Stimulated activated CD4-positive, alpha-beta T cell treated with anti-CD3 and anti-CD28 coated beads, Interleukin-4, amount 100 ng/mL, for 24 hours (primary cell): ENCODE results near the gene DLGAP4.

Source experiments
- DNase-seq: peaks from one replicate; pipeline ENCODE4 v3.0.0-alpha.2; 2020

The DLGAP4 gene

DNA sequence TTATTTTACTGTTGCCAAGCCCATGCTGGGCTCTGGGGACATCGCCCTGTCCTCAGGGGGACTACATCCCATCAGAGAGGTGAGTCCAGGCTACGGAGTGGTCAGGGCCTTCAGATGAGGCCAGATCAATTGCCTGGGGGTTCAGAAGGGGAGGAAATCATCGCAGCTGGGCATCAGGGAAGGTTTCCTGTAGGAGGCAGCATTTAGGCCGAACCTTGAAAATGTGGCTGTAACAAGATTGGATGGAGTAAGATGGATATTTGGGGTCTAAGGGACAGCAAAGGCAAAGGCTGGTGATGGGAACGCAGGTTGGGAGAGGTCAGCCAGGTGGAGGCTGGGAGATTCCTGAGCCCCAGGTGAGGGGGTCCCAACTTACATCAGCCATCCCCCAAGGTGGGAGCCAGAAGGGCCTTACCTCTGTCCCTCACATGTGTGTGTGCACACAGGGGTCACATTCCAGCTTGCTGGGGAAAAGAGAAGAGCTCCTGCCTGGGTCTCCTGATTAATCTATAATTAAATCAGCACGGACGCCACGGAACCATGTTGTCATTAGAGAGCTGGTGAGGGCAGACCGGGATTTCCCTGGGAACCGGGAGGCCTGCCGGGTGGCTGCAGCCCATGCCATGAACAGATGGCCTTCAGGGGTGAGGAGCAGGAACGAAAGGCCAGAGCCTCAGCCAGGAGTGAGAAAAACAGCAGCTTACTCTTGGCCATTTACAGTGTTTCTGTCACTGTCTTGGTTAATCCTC lies 30.5 kb upstream of the DLGAP4 start:
- DNase-seq, result no peak

DNA sequence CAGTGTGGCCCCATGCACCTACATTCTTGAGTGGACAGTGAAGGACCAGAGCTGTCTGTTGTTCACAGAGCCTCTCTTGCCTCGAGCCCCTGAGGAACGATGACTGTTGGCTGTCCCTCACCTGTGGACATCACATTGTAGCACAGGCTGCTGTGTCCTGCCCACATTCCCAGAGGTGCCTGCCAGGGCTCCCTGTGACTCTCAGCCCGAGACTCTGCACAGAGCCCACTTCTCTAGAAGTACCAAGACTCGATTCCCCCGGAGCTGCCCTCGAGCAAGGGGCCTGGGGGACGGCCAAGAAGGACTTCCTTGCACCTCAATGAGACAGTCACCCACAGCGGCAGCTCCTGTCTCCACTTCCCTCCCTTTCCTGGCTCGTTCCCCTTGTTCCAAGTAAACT lies 28.6 kb upstream of the DLGAP4 start:
- no peak for DNase-seq

DNA sequence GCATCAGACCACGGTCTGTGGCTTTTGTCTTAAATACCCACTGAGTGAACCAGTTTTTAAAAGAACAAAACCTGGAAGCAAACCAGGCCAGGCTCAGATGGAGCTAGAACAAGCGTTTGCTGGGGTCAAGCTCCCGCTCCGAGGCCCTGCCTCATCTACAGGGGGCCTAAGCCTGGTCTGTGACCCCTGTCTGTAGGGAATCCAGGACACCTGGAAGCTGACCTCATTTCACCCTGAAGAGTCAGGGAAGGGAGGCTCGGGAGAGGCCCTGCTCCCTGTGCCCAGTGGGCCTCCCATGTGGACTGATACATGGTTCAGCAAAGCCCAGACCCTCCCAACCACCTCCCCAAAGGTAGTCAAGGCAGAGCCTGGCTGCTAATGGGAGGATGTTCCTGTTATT lies 26.8 kb upstream of the DLGAP4 start:
- no peak for DNase-seq

DNA sequence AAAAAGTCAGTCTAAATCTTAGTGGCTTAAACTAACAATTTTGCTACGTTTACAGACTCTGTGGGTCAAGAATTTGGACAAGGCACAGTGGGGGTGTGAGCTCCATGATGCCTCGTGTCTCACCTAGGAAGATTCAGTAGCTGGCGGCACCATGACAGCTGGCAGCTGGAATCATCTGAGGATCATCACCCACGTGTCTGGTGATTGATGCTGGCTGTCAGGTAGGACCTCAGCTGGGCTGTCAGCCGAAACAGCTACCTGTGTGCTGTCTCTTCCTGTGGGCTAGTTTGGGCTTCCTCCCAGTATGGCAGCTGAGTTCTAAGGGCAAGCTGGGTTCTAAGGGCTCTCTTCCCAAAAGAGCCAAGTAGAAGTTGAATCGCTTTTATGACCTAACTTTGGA lies 26.4 kb upstream of the DLGAP4 start:
- DNase-seq, result no peak

GRCh38 chr20:36281785-36282380 lies 24.3 kb upstream of the DLGAP4 start:
- no peak for DNase-seq

DNA sequence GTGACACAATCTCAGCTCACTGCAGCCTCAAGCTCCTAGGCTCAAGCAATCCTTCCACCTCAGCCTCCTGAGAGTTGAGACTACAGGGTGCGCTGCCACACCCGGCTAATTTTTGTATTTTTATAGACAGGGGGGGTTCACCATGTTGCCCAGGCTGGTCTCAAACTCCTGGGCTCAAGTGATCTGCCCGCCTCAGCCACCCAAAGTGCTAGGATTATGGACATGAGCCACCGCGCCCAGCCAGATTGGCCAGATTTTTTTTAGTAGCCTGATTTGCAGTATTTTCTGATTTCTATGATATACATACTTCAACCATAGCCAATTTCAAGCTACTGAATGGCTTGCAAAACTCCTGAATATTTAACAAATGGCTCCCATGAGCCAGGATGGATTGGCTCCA lies 21.4 kb upstream of the DLGAP4 start:
- no peak for DNase-seq

GRCh38 chr20:36285746-36286447 lies 20.2 kb upstream of the DLGAP4 start:
- no peak for DNase-seq

DNA sequence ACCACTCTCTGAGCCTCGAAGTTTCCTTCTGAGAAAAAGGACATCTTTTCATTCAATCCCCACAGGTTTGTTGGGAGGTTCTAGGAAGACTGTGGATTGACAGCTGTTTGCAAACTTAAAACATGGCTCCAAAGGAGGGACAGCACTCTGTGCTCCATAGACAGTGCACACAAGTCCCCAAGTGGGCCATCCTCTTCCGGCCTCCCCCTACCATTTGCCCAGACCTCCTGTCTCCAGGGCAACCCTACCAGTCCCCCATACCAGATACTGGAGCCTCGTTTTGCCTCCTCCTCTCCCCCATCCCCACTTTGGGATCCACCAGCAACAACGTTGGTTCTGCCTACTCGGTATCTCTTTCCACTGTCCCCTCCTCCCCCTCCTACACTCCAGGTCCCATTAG lies 8.5 kb upstream of the DLGAP4 start:
- DNase-seq, result no peak

DNA sequence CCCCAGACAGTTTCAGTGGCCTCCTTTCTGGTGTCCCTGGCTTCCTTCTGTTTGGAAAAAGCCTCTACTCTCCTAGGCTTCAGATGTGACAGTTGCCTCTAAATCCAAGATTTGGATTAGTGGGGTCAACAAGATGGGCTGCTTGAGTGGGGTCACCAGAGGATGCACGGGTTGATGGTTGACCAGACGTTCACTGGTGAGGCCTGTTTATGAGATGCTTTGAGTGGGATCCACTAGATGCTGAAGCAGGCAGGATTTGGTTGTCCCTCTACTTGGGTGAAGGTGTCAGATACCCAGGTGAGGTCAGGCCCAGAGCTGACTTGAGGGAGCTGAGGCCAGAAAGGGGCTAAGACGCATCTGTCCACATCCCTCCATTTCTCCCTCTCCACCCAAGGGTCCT lies 8.1 kb upstream of the DLGAP4 start:
- no peak for DNase-seq

DNA sequence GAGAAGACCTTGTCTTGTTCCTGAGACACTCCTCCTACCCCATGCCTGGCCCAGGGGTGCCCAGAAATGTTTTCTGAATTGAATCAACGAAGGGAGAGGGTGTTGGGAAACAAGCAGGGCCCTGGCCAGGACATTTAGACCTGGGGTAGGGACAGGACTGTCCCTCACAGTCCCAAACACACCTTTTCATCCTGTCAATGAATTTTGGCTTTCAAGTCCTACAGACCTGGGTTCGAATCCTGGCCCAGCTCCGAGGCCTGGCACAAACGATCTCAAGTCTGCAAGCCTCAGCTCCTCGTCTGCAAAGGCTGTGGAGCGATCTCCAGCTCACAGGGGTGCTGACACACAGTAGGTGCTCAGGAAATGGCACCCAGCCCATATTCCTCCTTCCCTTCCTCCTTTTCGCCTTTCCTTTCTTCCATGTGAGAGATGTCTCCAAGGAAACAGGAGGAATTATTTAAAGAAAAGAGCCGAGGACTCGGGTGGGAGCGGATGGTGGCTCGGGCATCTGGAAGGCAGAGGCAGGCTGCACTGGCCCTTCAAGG lies 7.3 kb upstream of the DLGAP4 start:
- DNase-seq, result no peak

GRCh38 chr20:36299459-36299858 lies 6.7 kb upstream of the DLGAP4 start:
- no peak for DNase-seq

- DNase-seq, result no peak
Observed at GRCh38 chr20:36301359-36302119, 4.6 kb upstream of the DLGAP4 start.

DNA sequence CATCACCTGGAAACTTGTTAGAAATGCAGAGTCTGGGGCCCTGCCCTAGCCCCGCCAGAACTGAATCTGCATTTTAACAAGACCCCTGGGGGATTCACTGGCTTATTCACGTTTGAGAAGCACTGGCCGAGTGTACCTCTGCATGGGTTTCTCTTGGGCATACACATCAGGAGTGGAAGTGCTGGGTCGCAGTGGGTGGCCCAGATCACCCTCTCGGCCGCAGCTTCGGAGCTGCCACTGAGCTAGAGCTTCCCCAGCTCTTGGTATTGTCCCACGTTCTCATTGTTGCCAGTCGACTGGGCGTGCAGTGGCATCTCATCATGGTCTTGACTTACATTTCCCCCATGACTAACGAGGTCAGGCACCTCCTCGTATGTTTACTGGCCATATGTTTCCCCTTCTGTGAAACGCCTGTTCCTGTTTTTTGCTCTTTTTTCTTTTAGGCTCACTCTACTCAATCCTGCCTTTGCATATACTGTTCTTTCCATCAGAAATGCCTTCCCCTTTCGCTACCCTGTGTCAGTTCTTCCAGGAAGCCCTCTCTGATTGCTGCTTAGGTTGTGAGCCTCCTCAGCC lies 3.0 kb upstream of the DLGAP4 start:
- no peak for DNase-seq

- DNase-seq, result no peak
Observed at GRCh38 chr20:36303831-36304230, 2.3 kb upstream of the DLGAP4 start.

- DNase-seq, result no peak
Observed at GRCh38 chr20:36304786-36305495, 1.2 kb upstream of the DLGAP4 start.

DNA sequence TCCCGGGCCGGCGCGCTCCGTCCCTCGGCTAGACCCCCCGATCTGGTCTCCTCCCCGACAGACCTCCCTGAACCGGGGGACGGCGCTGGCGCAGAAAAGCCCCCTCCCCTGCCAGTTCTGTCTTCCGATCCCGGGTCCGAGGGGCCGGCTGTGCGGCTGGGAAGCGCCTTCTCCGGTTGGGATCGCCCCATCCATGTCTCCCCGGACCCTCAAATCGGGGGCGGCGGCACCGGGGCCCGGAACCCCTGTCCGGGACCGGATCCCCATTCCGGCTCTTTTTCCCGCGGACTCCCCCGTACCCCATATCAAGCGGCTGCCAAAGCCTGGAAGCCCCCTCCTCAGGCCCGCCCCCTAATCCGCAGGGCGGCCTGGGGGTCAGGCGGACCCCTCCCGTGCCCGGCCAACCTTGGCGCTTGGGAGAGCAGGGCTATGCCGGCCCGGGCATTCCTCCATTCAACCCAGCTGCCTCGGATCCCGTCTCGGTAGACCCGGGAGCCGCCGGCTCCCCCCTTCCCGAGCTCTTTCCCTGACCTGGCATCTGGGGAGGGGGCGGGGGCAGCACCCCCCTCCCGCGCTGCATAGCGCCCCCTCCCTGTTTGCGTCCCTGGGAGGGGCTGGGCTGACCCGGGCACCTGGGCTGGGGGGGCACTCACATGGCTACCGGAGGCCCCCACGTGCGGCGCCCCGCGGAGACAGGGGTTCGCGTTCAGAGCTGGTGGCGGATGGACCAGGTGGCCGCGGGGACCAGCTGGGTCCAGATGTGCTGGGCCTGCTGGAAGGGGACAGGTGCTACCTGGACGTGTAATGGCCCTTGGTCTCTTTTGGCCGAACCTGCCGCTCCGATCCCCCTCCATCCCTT lies 643 bp downstream of the DLGAP4 start:
- DNase-seq, result no peak

DNA sequence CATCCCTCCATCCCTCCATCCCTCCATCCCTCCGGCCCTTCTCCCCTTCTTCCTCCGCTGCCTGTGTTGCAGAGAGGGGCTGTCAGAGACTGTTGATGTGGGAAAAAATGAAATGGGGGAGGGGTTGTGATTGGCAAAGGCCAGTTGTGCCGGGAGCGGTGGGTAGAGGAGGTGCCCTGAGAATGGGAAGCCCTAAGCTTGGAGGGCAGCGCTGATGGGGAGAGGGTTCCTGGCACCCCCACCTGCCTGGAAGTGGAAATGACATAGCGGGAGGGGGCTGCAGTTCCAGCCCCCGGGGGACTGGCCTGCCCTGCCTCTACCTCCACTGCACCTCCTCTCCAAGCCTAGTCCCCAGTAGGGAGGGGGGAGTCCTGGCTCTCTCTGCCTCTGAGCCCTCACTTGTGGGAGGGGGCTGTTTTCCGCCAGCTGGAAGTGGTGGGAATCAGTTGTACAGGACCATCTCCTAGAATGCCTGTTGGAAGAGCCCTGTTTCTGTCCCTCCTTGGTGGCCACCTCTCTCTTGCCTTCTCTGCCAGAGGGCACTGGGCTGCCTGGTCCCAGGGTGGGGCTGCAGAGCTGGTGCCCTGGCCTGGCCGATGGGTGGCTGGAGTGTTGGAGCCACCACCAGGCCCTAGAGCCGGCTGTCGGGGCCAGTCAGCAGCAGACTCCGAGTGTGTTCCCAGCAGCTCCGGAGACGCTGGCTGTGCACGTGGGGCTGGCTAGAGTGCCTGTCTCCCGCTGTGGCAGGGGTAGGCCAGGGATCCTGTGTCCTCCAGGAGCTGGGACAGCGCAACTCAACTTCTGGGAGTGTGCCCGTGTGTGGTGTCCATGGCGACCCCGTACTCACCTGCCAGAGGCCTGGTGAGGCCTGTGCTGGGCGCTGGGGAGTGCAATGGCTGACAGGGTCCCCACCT lies 1.5 kb downstream of the DLGAP4 start:
- DNase-seq, result no peak

DNA sequence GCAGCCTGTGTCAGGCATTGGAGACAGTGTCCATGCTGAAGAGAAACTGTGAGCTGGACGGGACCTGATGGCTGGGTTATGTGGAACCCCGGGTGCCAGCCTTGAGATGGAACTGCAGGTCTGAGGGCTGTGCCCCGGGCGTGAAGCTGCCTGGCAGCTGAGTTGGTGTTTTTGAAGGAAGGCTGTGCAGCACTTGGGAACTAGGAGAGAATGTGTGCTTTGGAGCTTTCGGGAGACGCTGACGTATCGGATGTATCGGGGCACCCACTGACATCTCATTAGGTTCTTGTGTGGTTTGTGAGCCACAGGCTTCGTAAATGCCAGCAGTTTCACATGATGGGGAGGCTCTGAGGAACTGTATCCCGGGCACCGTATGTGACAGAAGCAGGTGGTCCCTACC lies 2.2 kb downstream of the DLGAP4 start:
- DNase-seq, result no peak

DNA sequence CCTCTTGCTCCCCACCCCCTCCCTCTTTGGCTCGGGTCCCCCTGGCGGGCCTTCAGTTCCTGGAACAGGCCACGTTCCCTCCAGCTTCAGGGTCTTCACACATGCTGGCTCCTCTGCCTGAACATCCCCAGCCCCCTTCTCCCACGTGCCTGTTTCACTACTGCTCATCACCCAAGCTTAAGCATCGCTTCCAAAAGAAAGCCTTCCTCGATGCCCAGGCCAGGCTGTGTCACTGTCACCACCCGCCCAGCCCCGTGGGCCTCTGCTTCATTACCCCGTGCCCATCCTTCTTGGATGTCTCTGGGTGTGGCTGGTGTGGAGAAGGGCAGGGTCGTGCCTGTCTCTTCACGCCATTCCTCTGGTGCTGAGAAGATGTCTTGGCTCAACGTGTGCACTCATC lies 2.8 kb downstream of the DLGAP4 start:
- DNase-seq, result no peak

- no peak for DNase-seq
Observed at GRCh38 chr20:36309643-36310042, 3.5 kb downstream of the DLGAP4 start.
